Lower lobe of right lung (tissue), 2 donors: ENCODE measurements around the gene PILRB. TPM values are rescaled to one million over a fixed set of nuclear protein-coding genes. Genes with fewer than 3 reads are reported as not detected.
"Not testable (repeated sequence)": the region's sequence is repeated elsewhere in the genome, so short reads cannot be mapped to it uniquely, and the experiment has no call there.

Experiments
- ATAC-seq, 2 donors: fragments of 200-7000 bp; cut with Tn5 transposase; one replicate each; pipeline ENCODE4 v1.9.1; 2020 to 2022; ENCODE audit warnings: mild to moderate bottlenecking in 2 of 2, moderate library complexity in 2 of 2
- DNase-seq: peaks from one replicate; pipeline ENCODE4 v3.0.0-alpha.2; 2020
- H3K27ac ChIP-seq: fragments of 200-600 bp; one replicate; pipeline ENCODE4 v1.8.0; 2022
- H3K27me3 ChIP-seq: fragments of 200-600 bp; one replicate; pipeline ENCODE4 v1.8.0; 2022; ENCODE audit warnings: low read depth
- H3K36me3 ChIP-seq: fragments of 200-600 bp; one replicate; pipeline ENCODE4 v1.8.0; 2022; ENCODE audit warnings: mild to moderate bottlenecking
- H3K4me1 ChIP-seq: fragments of 200-600 bp; one replicate; pipeline ENCODE4 v1.8.0; 2022
- H3K4me3 ChIP-seq: fragments of 200-600 bp; one replicate; pipeline ENCODE4 v1.8.0; 2022; ENCODE audit warnings: mild to moderate bottlenecking
- H3K9me3 ChIP-seq: fragments of 200-600 bp; one replicate; pipeline ENCODE4 v1.8.0; 2022
- intact Hi-C: fragments of 100-400 bp; cut with DNase I; formaldehyde crosslinking; loops from one replicate; pipeline ENCODE4 v1.11.0; 2022
- total RNA-seq: library from RNA; stranded (reverse); fragmentation: NEBNext Ultra II Directional; extraction: Animal tissue kit (Norgen Biotek cat#: 25700); gene quantifications from one replicate; pipeline ENCODE4 v1.2.1, GENCODE V29; 2021
- TF ChIP-seq, protein P1 (sequence below): fragments of 200-600 bp; IDR thresholded peaks from one replicate; pipeline ENCODE4 v1.8.0; 2022; ENCODE audit warnings: antibody characterized with exemption, mild to moderate bottlenecking
- donor health status: DM: no; HTN: yes; CAD: no; lungs with severe emphysema.

Gene PILRB
- total RNA-seq, 1 donor from 2014 or later, result 35.9 TPM

DNA sequence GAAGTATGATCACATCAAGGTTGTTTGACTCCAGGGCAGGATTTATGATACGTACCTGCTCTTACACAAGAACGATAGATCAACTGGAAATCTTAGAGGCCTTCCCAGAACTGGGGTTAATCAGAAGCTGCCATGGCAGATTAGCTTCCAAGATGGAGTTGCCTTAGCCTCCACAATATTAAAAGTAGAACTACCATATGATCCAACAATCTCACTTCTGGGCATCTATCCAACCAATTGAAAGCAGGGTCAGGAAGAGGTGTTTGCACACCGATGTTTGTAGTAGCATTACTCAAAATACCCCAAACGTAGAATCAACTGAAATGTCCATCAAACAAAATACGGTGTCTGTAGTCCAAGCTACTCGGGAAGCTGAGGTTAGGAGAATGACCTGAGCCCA is 6.6 kb downstream of the PILRB start:
- H3K36me3 ChIP-seq, result peaks cover 60% of the 10 kb centered on the region
- H3K4me3 ChIP-seq, result no peak overlapping the region
- no peaks in the 10 kb centered on the region for H3K9me3 ChIP-seq
- H3K27ac ChIP-seq, result no peak overlapping the region
- TF ChIP-seq, protein P1, sequence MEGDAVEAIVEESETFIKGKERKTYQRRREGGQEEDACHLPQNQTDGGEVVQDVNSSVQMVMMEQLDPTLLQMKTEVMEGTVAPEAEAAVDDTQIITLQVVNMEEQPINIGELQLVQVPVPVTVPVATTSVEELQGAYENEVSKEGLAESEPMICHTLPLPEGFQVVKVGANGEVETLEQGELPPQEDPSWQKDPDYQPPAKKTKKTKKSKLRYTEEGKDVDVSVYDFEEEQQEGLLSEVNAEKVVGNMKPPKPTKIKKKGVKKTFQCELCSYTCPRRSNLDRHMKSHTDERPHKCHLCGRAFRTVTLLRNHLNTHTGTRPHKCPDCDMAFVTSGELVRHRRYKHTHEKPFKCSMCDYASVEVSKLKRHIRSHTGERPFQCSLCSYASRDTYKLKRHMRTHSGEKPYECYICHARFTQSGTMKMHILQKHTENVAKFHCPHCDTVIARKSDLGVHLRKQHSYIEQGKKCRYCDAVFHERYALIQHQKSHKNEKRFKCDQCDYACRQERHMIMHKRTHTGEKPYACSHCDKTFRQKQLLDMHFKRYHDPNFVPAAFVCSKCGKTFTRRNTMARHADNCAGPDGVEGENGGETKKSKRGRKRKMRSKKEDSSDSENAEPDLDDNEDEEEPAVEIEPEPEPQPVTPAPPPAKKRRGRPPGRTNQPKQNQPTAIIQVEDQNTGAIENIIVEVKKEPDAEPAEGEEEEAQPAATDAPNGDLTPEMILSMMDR, result no peak
- intact Hi-C loops, result no loop called here
- DNase-seq, result no peak
- H3K4me1 ChIP-seq, result peaks cover 6% of the 10 kb centered on the region
- ATAC-seq, result no peak
- H3K27me3 ChIP-seq, result no peaks in the 10 kb centered on the region

DNA sequence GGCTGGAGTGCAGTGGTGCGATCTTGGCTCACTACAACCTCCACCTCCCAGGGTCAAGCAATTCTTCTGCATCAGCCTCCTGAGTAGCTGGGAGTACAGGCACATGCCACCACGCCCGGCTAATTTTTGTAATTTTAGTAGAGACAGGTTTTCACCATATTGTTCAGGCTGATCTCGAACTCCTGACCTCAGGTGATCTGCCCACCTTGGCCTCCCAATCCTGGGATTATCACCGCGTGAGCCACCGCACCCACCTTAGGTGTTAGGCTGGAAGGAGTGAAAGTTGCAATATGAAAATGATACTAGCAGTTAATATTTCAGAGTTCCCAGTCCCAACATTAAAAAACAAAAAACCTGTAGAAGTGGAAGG is 8.1 kb downstream of the PILRB start:
- peak; percentile 13 for DNase-seq
- Histone ChIP-seq H3K27ac (peak overlapping the region; percentile 58), H3K36me3 (peaks cover 45% of the 10 kb centered on the region), H3K4me1 (peaks cover 12% of the 10 kb centered on the region)
- intact Hi-C loops, H3K4me3 ChIP-seq, ATAC-seq, H3K27me3 ChIP-seq, H3K9me3 ChIP-seq: not testable (repeated sequence)

DNA sequence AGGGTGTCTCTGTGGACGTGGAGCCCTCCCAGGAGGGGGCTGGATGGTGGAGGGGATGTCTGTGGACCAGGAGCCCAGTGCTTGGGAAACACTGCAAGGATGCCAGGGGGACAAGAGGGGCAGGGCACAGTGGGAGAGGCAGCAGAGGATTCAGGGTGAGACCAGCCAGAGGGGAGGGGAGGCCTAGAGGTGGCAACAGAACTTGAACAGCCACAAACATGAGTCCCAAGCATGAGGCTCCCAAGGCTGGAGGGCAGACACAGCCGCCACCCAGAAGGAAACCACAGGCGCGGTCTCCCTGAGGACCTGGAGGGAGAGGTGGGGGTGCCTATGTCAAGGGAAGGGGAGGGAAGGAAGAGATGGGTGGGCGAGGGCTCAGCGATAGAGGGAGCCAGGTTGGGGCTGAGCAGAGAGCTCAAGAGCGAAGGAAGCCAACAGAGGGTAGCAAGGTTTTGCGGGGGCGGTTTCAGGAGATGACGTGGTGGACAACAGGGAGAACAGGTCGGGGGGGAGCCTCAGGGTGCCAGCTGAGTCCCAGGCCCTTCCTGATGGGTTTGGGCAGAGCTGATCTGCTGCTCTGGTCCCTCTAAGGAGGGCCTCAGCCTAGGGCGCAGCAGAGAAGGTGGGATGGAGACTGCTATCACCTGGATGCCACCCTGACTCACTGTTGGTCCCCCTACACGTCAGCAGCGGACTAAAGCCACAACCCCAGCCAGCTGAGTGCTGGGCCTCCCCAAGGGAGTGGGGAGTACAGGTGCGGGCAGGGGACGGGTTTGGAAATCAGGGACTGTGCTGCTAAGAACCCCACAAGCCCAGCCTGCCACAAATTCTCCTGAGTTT is 8.7 kb downstream of the PILRB start:
- peaks cover 14% of the 10 kb centered on the region for H3K4me1 ChIP-seq
- TF ChIP-seq, protein P1, result no peak
- intact Hi-C loops, result no loop called here
- ATAC-seq, result no peak
- DNase-seq, result peak; percentile 39
- H3K9me3 ChIP-seq, result no peaks in the 10 kb centered on the region
- peak overlapping the region; percentile 58 for H3K27ac ChIP-seq
- H3K27me3 ChIP-seq, result no peaks in the 10 kb centered on the region
- no peak overlapping the region for H3K4me3 ChIP-seq
- peaks cover 38% of the 10 kb centered on the region for H3K36me3 ChIP-seq

DNA sequence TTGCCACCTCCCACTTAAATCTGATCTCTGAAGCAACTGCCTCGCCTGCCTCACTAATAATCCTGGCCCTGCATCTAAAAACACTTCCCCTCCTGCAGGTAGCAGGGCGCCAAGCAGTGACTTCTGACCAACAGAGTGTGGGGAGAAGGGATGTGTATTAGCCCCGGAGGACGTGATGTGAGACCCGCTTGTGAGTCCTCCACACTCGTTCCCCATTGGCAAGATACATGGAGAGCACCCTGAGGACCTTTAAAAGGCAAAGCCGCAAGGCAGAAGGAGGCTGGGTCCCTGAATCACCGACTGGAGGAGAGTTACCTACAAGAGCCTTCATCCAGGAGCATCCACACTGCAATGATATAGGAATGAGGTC is 9.3 kb downstream of the PILRB start:
- Histone ChIP-seq H3K27me3 (no peaks in the 10 kb centered on the region), H3K4me3 (no peak overlapping the region), H3K36me3 (peaks cover 32% of the 10 kb centered on the region), H3K27ac (no peak overlapping the region), H3K9me3 (no peaks in the 10 kb centered on the region), H3K4me1 (peaks cover 20% of the 10 kb centered on the region)
- ATAC-seq (no peak), DNase-seq (peak; percentile 28)
- intact Hi-C loops, result no loop called here
- TF ChIP-seq, protein P1, result no peak

DNA sequence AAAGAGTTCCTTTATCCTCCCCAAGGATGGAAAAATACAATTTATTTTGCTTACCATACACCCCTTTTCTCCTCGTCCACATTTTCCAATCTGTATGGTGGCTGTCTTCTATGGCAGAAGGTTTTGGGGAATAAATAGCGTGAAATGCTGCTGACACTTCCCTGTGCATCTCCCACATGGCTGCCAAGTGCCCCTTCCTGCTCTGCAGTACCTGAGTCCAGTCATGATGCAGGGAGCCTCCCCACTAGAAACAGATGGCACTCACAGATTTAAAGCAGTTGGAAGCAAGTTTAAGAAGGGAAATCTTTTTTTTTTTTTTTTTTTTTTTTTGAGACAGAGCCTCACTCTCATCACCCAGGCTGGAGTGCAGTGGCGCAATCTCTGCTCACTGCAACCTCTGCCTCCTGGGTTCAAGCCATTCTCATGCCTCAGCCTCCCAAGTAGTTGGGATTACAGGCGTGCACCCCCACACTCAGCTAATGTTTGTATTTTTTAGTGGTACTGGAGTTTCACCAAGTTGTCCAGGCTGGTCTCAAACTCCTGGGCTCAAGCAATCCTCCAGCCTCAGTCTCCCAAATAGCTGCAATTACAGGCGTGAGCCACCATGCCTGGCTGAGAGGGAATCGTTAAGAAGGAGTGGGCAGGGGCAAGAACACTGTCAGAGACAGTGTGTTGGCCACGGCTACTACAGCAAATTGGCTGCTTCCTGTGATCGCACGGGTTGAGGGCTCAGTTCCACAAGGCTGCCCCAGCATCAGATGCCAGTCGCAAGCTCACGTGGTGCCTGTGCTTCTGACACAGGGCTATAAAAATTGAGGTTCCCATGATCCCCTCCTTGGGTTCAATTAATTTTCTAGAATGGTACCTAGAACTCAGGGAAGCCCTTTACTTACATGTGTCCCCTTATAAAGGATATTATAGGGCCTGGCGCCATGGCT is 10.0 kb downstream of the PILRB start:
- TF ChIP-seq, protein P1, result no peak
- Histone ChIP-seq H3K9me3 (no peaks in the 10 kb centered on the region), H3K4me3 (no peak overlapping the region), H3K4me1 (peaks cover 25% of the 10 kb centered on the region), H3K36me3 (peaks cover 25% of the 10 kb centered on the region), H3K27me3 (no peaks in the 10 kb centered on the region), H3K27ac (peak overlapping the region; percentile 70)
- peak; percentile 51 for DNase-seq
- intact Hi-C loops, result no loop called here
- ATAC-seq, result peak in 1 of 2 donors; percentile 3
